T-helper 1 cell treated with Interleukin-12 subunit alpha and Interleukin-12 subunit beta and Interleukin-4 antibody, amounts not matched to agents 30 ng/mL and 1 ng/mL, for 36 hours (primary cell): ENCODE results near the gene NINJ2. TPM values are rescaled to one million over a fixed set of nuclear protein-coding genes. Genes with fewer than 3 reads are reported as not detected.

ENCODE experiments used
- total RNA-seq: library from RNA; stranded (reverse); gene quantifications from 2 replicates; pipeline ENCODE4 v1.2.3, GENCODE V29; 2022

The NINJ2 gene
- total RNA-seq, 1 donor from 2014 or later: 16.0 TPM

Other genes with a start within 250 kb of the NINJ2 start
- gene B4GALNT3, start 203.5 kb downstream of the NINJ2 start, total RNA-seq: 13.4 and 13.6 TPM in 2 replicates
- gene WNK1, start 89.1 kb upstream of the NINJ2 start, total RNA-seq: 182 TPM in 2 replicates